Measurements from ENCODE around the gene INTS2.

DNA sequence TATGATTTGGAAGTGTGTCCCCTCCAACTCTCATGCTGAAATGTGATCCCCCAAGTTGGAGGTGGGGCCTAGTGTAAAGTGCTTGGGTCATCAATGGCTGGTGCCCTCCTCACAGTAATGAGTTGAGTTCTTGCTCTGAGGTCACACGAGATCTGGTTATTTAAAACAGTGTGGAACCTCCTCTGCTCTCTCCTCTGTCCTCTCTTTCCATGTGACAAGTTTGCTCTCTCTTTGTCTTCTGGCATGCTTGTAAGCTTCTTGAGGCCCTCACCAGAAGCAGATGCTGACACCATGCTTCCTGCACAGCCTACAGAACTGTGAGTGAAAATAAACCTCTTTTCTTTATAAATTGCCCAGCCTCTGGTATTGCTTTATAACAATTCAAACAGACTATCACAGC, 84.3 kb downstream of the INTS2 start:
- TF ChIP-seq, protein P1, sequence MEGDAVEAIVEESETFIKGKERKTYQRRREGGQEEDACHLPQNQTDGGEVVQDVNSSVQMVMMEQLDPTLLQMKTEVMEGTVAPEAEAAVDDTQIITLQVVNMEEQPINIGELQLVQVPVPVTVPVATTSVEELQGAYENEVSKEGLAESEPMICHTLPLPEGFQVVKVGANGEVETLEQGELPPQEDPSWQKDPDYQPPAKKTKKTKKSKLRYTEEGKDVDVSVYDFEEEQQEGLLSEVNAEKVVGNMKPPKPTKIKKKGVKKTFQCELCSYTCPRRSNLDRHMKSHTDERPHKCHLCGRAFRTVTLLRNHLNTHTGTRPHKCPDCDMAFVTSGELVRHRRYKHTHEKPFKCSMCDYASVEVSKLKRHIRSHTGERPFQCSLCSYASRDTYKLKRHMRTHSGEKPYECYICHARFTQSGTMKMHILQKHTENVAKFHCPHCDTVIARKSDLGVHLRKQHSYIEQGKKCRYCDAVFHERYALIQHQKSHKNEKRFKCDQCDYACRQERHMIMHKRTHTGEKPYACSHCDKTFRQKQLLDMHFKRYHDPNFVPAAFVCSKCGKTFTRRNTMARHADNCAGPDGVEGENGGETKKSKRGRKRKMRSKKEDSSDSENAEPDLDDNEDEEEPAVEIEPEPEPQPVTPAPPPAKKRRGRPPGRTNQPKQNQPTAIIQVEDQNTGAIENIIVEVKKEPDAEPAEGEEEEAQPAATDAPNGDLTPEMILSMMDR (IDR thresholded peaks at IDR 0.05; ENCODE audit: low read depth, low read length), result no peak
- TF ChIP-seq, protein P2, sequence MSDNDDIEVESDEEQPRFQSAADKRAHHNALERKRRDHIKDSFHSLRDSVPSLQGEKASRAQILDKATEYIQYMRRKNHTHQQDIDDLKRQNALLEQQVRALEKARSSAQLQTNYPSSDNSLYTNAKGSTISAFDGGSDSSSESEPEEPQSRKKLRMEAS (IDR thresholded peaks at IDR 0.05; ENCODE audit: low read depth, low read length), result no peak
- TF ChIP-seq MYC (IDR thresholded peaks at IDR 0.05; ENCODE audit: low read depth, low read length), result no peak

Measured in NB4 (cell line).